Measurements from ENCODE around the gene MATR3. TPM values are rescaled to one million over a fixed set of nuclear protein-coding genes. Genes with fewer than 3 reads are reported as not detected.

The MATR3 gene
- 274 and 438 TPM in 2 replicates for total RNA-seq (ENCODE audit: low replicate concordance)

- TF ChIP-seq CTCF (IDR thresholded peaks at IDR 0.05; ENCODE audit: insufficient read depth, low read length) = no peak
- peak; percentile 95 for DNase-seq (ENCODE audit: low read depth)
- H3K4me3 ChIP-seq (ENCODE audit: low read depth, low read length) = peak within 1 kb of the TSS; percentile 96
These were observed at the start of gene MATR3 for GRCh38 chr5:139293507-139294373. Gene MATR3, plus strand, starts transcription at chr5:139293740. Its CDS starts 13,676 bp downstream, at chr5:139307416.

GRCh38 chr5:139245637-139246339, 47.8 kb upstream of the MATR3 start:
- no peak for TF ChIP-seq CTCF (IDR thresholded peaks at IDR 0.05; ENCODE audit: insufficient read depth, low read length)
- DNase-seq (ENCODE audit: low read depth) = no peak
- no peak overlapping the region for H3K4me3 ChIP-seq (ENCODE audit: low read depth, low read length)

- no peak overlapping the region for H3K4me3 ChIP-seq (ENCODE audit: low read depth, low read length)
- peak; percentile 23 for DNase-seq (ENCODE audit: low read depth)
- no peak for TF ChIP-seq CTCF (IDR thresholded peaks at IDR 0.05; ENCODE audit: insufficient read depth, low read length)
These were observed 47.1 kb upstream of the MATR3 start for GRCh38 chr5:139246394-139246793.

GRCh38 chr5:139248826-139249453, 44.6 kb upstream of the MATR3 start:
- no peak for DNase-seq (ENCODE audit: low read depth)
- TF ChIP-seq CTCF (IDR thresholded peaks at IDR 0.05; ENCODE audit: insufficient read depth, low read length) = no peak
- H3K4me3 ChIP-seq (ENCODE audit: low read depth, low read length) = no peak overlapping the region

GRCh38 chr5:139251281-139251687, 42.3 kb upstream of the MATR3 start:
- H3K4me3 ChIP-seq (ENCODE audit: low read depth, low read length) = no peak overlapping the region
- TF ChIP-seq CTCF (IDR thresholded peaks at IDR 0.05; ENCODE audit: insufficient read depth, low read length) = peak; percentile 9
- no peak for DNase-seq (ENCODE audit: low read depth)

- H3K4me3 ChIP-seq (ENCODE audit: low read depth, low read length) = no peak overlapping the region
- no peak for TF ChIP-seq CTCF (IDR thresholded peaks at IDR 0.05; ENCODE audit: insufficient read depth, low read length)
- peak; percentile 22 for DNase-seq (ENCODE audit: low read depth)
These were observed 41.7 kb upstream of the MATR3 start for GRCh38 chr5:139251695-139252288.

All from fibroblast of the aortic adventitia (primary cell).